Stomach (tissue), 9 donors: Measurements from ENCODE around the gene MAGI1. TPM values are rescaled to one million over a fixed set of nuclear protein-coding genes. Genes with fewer than 3 reads are reported as not detected.

Experiments
- DNase-seq, 2 donors: peaks; one replicate each; pipeline versions ENCODE4 v3.0.0 to v3.0.0-alpha.2; 2013 to 2019
- H3K27ac ChIP-seq, 5 donors: fragments of 200-600 bp in 4 of 5; sonication (generic) in 4 of 5; one replicate each; pipeline ENCODE4 v1.5.1; 2013 to 2019; ENCODE audit warnings: mild to moderate bottlenecking in 1 of 5, moderate library complexity in 1 of 5
- H3K27me3 ChIP-seq, 3 donors: fragments of 200-600 bp; sonication (generic); one replicate each; pipeline ENCODE4 v1.5.1; 2017 to 2019; ENCODE audit warnings: mixed run types in 1 of 3
- H3K36me3 ChIP-seq, 4 donors: fragments of 200-600 bp; sonication (generic); 1 replicate in 3 of 4; 2 replicates in 1 of 4; pipeline ENCODE4 v1.5.1; 2016 to 2019
- H3K4me1 ChIP-seq, 4 donors: fragments of 200-600 bp; sonication (generic); one replicate each; pipeline ENCODE4 v1.5.1; 2016 to 2019
- H3K4me3 ChIP-seq, 4 donors: fragments of 200-600 bp; sonication (generic) in 3 of 4; one replicate each; pipeline ENCODE4 v1.5.1; 2016 to 2019; ENCODE audit warnings: mild to moderate bottlenecking in 1 of 4
- H3K9me3 ChIP-seq, 4 donors: fragments of 200-600 bp; sonication (generic); one replicate each; pipeline ENCODE4 v1.5.1; 2016 to 2019
- EP300 ChIP-seq: sonication (generic); formaldehyde crosslinking; IDR thresholded peaks from one replicate; pipeline ENCODE4 v1.6.1; 2017; ENCODE audit warnings: antibody characterized with exemption
- POLR2A ChIP-seq, 4 donors: fragments of 450-650 bp; IDR thresholded peaks; one replicate each; pipeline ENCODE4 v1.6.1; 2016; ENCODE audit warnings: antibody characterized with exemption in 4 of 4, control low read depth in 2 of 4, mild to moderate bottlenecking in 1 of 4, moderate library complexity in 1 of 4
- POLR2AphosphoS5 ChIP-seq, 3 donors: sonication (generic); formaldehyde crosslinking; IDR thresholded peaks; one replicate each; pipeline ENCODE4 v1.6.1; 2016; ENCODE audit warnings: antibody characterized with exemption in 3 of 3
- WGBS, 5 donors: extraction: QIAGEN DNeasy Blood & Tissue Kit in 3 of 5; methylation state at CpG; one replicate each; pipeline versions ENCODE4 v1.1.5 to v1.1.7; 2013 to 2018; 5-methylcytosine and 5-hydroxymethylcytosine counted together
- intact Hi-C: fragments of 100-400 bp; cut with DNase I; formaldehyde crosslinking; loops from one replicate; pipeline ENCODE4 v1.15.1; 2023; ENCODE audit warnings: low total_unique reads
- polyA plus RNA-seq, 3 donors: library from polyadenylated mRNA; stranded (reverse); fragments of 200-250 nt; gene quantifications; one replicate each; pipeline ENCODE4 v1.2.3, GENCODE V29; 2013
- total RNA-seq, 5 donors: library from RNA; depleted of rRNA; stranded (reverse); fragments of >200 nt; gene quantifications; one replicate each; pipeline versions ENCODE4 v1.1.0 to v1.2.3, GENCODE V29; 2014 to 2016
- TF ChIP-seq, protein P1 (sequence below), 7 experiments: fragments of 450-650 bp in 4 of 7; fragments of 200-600 bp in 3 of 7; sonication (generic) in 3 of 7; IDR thresholded peaks; one replicate each; pipeline ENCODE4 v1.5.1; 2016 to 2019; ENCODE audit warnings: antibody characterized with exemption in 7 of 7, control low read depth in 2 of 7, mild to moderate bottlenecking in 1 of 7
- donor health status: healthy with polysubstance abuse.
- donor health status: Bipolar disorder and iron deficiency.
- donor health status: healthy.

The MAGI1 gene
- total and polyA plus RNA-seq, 8 donors, result 5.7 to 237 (median 84.8) TPM

GRCh38 chr3:66035763-66036477 is 2.8 kb downstream of the MAGI1 start:
- Histone ChIP-seq H3K27me3 (peaks cover 0 to 27% (median 0%) of the 10 kb centered on the region in 3 donors), H3K4me1 (peaks cover 0 to 52% (median 36%) of the 10 kb centered on the region in 4 donors), H3K4me3 (peak overlapping the region; percentile 64 to 82 (median 73)), H3K9me3 (no peaks in the 10 kb centered on the region), H3K36me3 (no peaks in the 10 kb centered on the region), H3K27ac (peak overlapping the region; percentile 20 to 96 (median 96))
- intact Hi-C loops, result no loop called here
- peak in 1 of 3 donors; percentile 8 for TF ChIP-seq POLR2AphosphoS5 (IDR thresholded peaks at IDR 0.05)
- TF ChIP-seq, protein P1, sequence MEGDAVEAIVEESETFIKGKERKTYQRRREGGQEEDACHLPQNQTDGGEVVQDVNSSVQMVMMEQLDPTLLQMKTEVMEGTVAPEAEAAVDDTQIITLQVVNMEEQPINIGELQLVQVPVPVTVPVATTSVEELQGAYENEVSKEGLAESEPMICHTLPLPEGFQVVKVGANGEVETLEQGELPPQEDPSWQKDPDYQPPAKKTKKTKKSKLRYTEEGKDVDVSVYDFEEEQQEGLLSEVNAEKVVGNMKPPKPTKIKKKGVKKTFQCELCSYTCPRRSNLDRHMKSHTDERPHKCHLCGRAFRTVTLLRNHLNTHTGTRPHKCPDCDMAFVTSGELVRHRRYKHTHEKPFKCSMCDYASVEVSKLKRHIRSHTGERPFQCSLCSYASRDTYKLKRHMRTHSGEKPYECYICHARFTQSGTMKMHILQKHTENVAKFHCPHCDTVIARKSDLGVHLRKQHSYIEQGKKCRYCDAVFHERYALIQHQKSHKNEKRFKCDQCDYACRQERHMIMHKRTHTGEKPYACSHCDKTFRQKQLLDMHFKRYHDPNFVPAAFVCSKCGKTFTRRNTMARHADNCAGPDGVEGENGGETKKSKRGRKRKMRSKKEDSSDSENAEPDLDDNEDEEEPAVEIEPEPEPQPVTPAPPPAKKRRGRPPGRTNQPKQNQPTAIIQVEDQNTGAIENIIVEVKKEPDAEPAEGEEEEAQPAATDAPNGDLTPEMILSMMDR (IDR thresholded peaks at IDR 0.05), result no peak
- TF ChIP-seq POLR2A (IDR thresholded peaks at IDR 0.05), result no peak
- no peak for TF ChIP-seq EP300
- DNase-seq, result peak in 1 of 2 donors; percentile 37
- WGBS, 5 donors, result 25 to 49% (median 31%) methylated on average over 5 of the region's 5 CpGs

- no peak overlapping the region for H3K4me3 ChIP-seq
- no peak for DNase-seq
- peaks cover 0 to 14% (median 0%) of the 10 kb centered on the region in 3 donors for H3K27me3 ChIP-seq
- WGBS, 5 donors, result 72 to 88% (median 79%) methylated on average over 3 of the region's 3 CpGs
- no peaks in the 10 kb centered on the region for H3K9me3 ChIP-seq
- H3K4me1 ChIP-seq, result peaks cover 4 to 65% (median 26%) of the 10 kb centered on the region in 4 donors
- H3K27ac ChIP-seq, result no peak overlapping the region
- TF ChIP-seq, protein P1 (IDR thresholded peaks at IDR 0.05), result no peak
- TF ChIP-seq POLR2AphosphoS5 (IDR thresholded peaks at IDR 0.05), result no peak
- TF ChIP-seq POLR2A (IDR thresholded peaks at IDR 0.05), result no peak
- no peaks in the 10 kb centered on the region for H3K36me3 ChIP-seq
- intact Hi-C loops, result no loop called here
Observed at GRCh38 chr3:66033241-66034138, 5.2 kb downstream of the MAGI1 start.

DNA sequence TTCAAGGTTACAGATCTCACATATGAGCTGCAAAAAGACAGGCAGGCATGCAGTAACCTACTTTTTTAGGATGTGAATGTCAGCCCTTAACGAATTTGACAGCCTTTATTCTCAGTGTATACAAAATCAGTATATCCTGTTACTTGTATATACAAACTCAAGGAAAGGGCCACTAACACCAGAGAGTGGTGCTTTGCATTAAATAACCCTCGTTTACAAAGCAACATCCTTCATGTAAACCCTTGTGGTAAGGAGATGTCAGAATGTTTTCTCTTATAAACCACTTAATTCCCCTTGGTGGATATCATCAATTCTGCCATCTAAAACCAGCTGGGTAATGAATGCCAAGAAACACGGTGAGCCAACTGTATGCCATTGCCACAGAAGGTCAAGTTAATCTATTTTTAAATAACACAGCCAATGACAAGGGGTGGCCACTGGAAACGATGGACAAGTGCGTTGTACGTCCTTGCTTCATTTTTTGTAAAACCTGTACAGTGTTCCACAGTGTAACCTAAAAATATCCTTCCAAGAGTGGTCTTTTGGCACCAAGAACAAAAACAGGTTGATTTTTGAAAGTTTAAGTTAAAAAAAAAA is 7.5 kb downstream of the MAGI1 start:
- no peaks in the 10 kb centered on the region for H3K9me3 ChIP-seq
- no peak for DNase-seq
- 25 to 56% (median 40%) methylated on average over 6 of the region's 6 CpGs for WGBS, 5 donors
- intact Hi-C loops, result no loop called here
- peaks cover 4 to 45% (median 11%) of the 10 kb centered on the region in 4 donors for H3K4me1 ChIP-seq
- H3K4me3 ChIP-seq, result no peak overlapping the region
- H3K27me3 ChIP-seq, result no peaks in the 10 kb centered on the region
- H3K36me3 ChIP-seq, result no peaks in the 10 kb centered on the region
- TF ChIP-seq EP300 (no peak), POLR2AphosphoS5 (IDR thresholded peaks at IDR 0.05) (no peak), POLR2A (IDR thresholded peaks at IDR 0.05) (no peak)
- TF ChIP-seq, protein P1 (IDR thresholded peaks at IDR 0.05), result no peak
- H3K27ac ChIP-seq, result no peak overlapping the region

GRCh38 chr3:66029443-66029842 is 9.3 kb downstream of the MAGI1 start:
- Histone ChIP-seq H3K36me3 (no peaks in the 10 kb centered on the region), H3K9me3 (no peaks in the 10 kb centered on the region), H3K4me1 (peaks cover 0 to 33% (median 4%) of the 10 kb centered on the region in 4 donors), H3K27me3 (no peaks in the 10 kb centered on the region), H3K4me3 (no peak overlapping the region), H3K27ac (no peak overlapping the region)
- intact Hi-C loops, result no loop called here
- no peak for DNase-seq
- TF ChIP-seq POLR2A (IDR thresholded peaks at IDR 0.05) (no peak), POLR2AphosphoS5 (IDR thresholded peaks at IDR 0.05) (no peak), EP300 (no peak)
- TF ChIP-seq, protein P1 (IDR thresholded peaks at IDR 0.05), result no peak
